AG04449 (cell line): ENCODE data around the gene PRTG.
"Not testable (repeated sequence)": the region's sequence is repeated elsewhere in the genome, so short reads cannot be mapped to it uniquely, and the experiment has no call there.

Source experiments
- CTCF ChIA-PET: fragments of 350-600 bp; formaldehyde crosslinking; extraction: SDS; loops from one replicate; lab custom pipeline; 2021; ENCODE audit warnings: antibody characterized with exemption; lab: Yijun Ruan, JAX
- POLR2A ChIA-PET: fragments of 400-600, 350-600 bp; formaldehyde crosslinking; extraction: SDS; loops from one replicate; lab custom pipeline; 2020; ENCODE audit warnings: antibody characterized with exemption, inconsistent platforms; lab: Yijun Ruan, JAX
- DNase-seq: peaks from one replicate; pipeline ENCODE4 v3.0.0-alpha.2; 2010; ENCODE audit warnings: low read depth, low spot score
- H3K4me3 ChIP-seq: 2 replicates; pipeline ENCODE4 v1.5.1; 2011; ENCODE audit warnings: low read depth, mild to moderate bottlenecking, control low read depth, low read length
- CTCF ChIP-seq: IDR thresholded peaks from one replicate; pipeline ENCODE4 v1.5.1; 2011; ENCODE audit warnings: mild to moderate bottlenecking, moderate library complexity, low read length, control low read depth, inconsistent platforms; ENCODE audit not compliant: insufficient read depth; ENCODE audit errors: missing control alignments

The PRTG gene

GRCh38 chr15:55601374-55601773, 141.6 kb downstream of the PRTG start:
- no peak for TF ChIP-seq CTCF
- H3K4me3 ChIP-seq, result no peak overlapping the region
- ChIA-PET CTCF (no interaction called here), POLR2A (no interaction called here)
- DNase-seq, result no peak

DNA sequence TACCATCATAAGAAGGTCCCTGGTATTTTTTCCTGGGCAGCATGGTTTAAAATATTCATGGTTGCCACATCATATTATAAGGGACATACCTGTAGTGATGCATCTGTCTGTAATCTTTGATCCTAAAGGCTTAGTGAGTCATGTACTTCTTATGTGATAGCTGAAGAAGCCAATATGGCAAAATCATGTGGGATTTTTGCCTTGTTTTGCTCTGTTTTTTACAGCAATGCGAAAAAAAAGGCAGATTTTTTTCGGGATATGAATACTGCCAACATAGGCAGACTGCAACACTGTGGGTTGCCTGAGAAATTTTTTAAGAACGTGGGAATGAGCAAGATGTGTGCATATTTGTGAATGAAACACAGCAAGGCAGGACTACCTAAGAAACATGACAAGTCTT, 143.5 kb downstream of the PRTG start:
- ChIA-PET CTCF (no interaction called here), POLR2A (no interaction called here)
- no peak overlapping the region for H3K4me3 ChIP-seq
- no peak for TF ChIP-seq CTCF
- DNase-seq, result no peak

DNA sequence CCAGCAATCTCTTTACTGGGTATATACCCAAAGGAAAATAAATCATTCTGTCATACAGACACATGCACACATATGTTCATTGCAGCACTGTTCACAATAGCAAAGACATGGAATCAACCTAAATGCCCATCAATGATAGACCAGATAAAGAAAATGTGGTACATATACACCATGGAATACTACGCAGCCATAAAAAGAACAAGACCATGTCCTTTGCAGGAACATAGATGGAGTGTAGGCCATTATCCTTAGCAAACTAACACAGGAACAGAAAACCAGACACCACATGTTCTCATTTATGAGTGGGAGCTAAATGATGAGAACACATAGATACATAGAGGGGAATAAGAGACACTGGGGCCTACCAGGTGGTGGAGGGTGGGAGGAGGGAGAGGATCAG, 149.9 kb downstream of the PRTG start:
- DNase-seq, CTCF ChIA-PET, H3K4me3 ChIP-seq, POLR2A ChIA-PET: not testable (repeated sequence)

DNA sequence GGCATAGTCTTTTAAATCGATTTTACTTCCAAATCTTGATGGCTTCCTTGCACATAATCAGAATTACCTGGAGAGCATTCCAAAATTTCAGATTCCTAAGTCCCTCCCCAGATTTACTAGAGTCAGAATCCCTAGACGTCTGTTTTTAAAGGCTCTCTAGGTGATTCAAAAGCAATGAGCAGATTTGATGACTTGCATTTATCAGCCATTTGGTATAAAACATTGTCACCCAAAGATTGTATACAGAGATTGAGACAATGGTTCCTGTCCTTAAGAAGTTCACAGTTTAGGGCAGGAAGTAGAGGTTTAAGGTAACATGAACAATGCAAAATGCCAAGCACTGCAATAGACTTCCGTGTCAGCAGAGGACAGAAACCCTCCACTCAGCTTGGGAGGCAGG, 152.2 kb downstream of the PRTG start:
- CTCF ChIA-PET, result no interaction called here
- TF ChIP-seq CTCF, result no peak
- no peak overlapping the region for H3K4me3 ChIP-seq
- DNase-seq, result no peak
- POLR2A ChIA-PET, result no interaction called here

- ChIA-PET CTCF (interaction anchor here (0.7 kb wide), 1 partner anchor 9 kb away, joined by 3 read pairs; no protein-coding TSS in a partner anchor), POLR2A (no interaction called here)
- H3K4me3 ChIP-seq, result peak overlapping the region; percentile 72
- no peak for DNase-seq
- TF ChIP-seq CTCF, result no peak
These were observed 153.7 kb downstream of the PRTG start for GRCh38 chr15:55589287-55589686.

GRCh38 chr15:55588815-55589115, 154.2 kb downstream of the PRTG start:
- no peak for TF ChIP-seq CTCF
- peak overlapping the region; percentile 72 for H3K4me3 ChIP-seq
- ChIA-PET CTCF (interaction anchor here (0.7 kb wide), 1 partner anchor 8 kb away, joined by 3 read pairs; no protein-coding TSS in a partner anchor), POLR2A (interaction anchor here (0.6 kb wide), 1 partner anchor 12 kb away, joined by 3 read pairs; no protein-coding TSS in a partner anchor)
- no peak for DNase-seq
